Neural cell (in vitro differentiated cells): ENCODE results near the gene FCHO2. TPM values are rescaled to one million over a fixed set of nuclear protein-coding genes. Genes with fewer than 3 reads are reported as not detected.

Experiments
- H2AFZ ChIP-seq: fragments of 200-600, 300-800 bp; sonication (generic), shearing (Covaris generic); 2 replicates; pipeline ENCODE4 v1.6.0; 2014; ENCODE audit warnings: low read depth, mild to moderate bottlenecking, antibody characterized with exemption, low read length, moderate library complexity
- H3F3A ChIP-seq: fragments of 200-600 bp; shearing (Covaris generic); 2 replicates; pipeline ENCODE4 v1.6.1; 2016; ENCODE audit warnings: mild to moderate bottlenecking, moderate library complexity, mixed read lengths, antibody characterized with exemption, low read length; ENCODE audit not compliant: insufficient read depth, poor library complexity, severe bottlenecking
- H3K27ac ChIP-seq: fragments of 200-600, 300-800 bp; sonication (generic), shearing (Covaris generic); 2 replicates; pipeline ENCODE4 v1.5.1; 2014; ENCODE audit warnings: mild to moderate bottlenecking, low read length, moderate library complexity
- H3K27me3 ChIP-seq: fragments of 300-800, 200-600 bp; sonication (generic), shearing (Covaris generic); 2 replicates; pipeline ENCODE4 v1.6.0; 2014; ENCODE audit warnings: mild to moderate bottlenecking, low read depth, low read length, moderate library complexity; ENCODE audit not compliant: insufficient read depth
- H3K36me3 ChIP-seq: fragments of 300-800, 200-600 bp; sonication (generic), shearing (Covaris generic); 2 replicates; pipeline ENCODE4 v1.5.1; 2014; ENCODE audit warnings: mild to moderate bottlenecking, antibody characterized with exemption, low read length, moderate library complexity; ENCODE audit not compliant: insufficient read depth
- H3K4me2 ChIP-seq: fragments of 300-800, 200-600 bp; sonication (generic), shearing (Covaris generic); 2 replicates; pipeline ENCODE4 v1.6.0; 2014; ENCODE audit warnings: mild to moderate bottlenecking, low read length
- H3K4me3 ChIP-seq: fragments of 300-800, 200-600 bp; sonication (generic), shearing (Covaris generic); 2 replicates; pipeline ENCODE4 v1.5.1; 2014; ENCODE audit warnings: mild to moderate bottlenecking, low read length, moderate library complexity
- H3K79me2 ChIP-seq: fragments of 200-600 bp; shearing (Covaris generic); replicated peaks from 2 replicates; pipeline ENCODE4 v1.6.0; 2014; ENCODE audit warnings: mild to moderate bottlenecking, low read length, moderate library complexity; ENCODE audit not compliant: insufficient read depth
- H3K9ac ChIP-seq: fragments of 300-800, 200-600 bp; sonication (generic), shearing (Covaris generic); 2 replicates; pipeline ENCODE4 v1.6.1; 2016; ENCODE audit warnings: mild to moderate bottlenecking, low read length, mixed read lengths
- H3K9me2 ChIP-seq: fragments of 200-600 bp; shearing (Covaris generic); 2 replicates; pipeline ENCODE4 v1.6.1; 2016; ENCODE audit warnings: mild to moderate bottlenecking, low read length, mixed read lengths; ENCODE audit not compliant: insufficient read depth
- H3K9me3 ChIP-seq: fragments of 200-600, 300-800 bp; sonication (generic), shearing (Covaris generic); 2 replicates; pipeline ENCODE4 v1.6.1; 2016; ENCODE audit warnings: mild to moderate bottlenecking, mixed run types, low read length, moderate library complexity, mixed read lengths
- H4K20me1 ChIP-seq: fragments of 200-600 bp; shearing (Covaris generic); 2 replicates; pipeline ENCODE4 v1.6.1; 2016; ENCODE audit warnings: mild to moderate bottlenecking, mixed run types; ENCODE audit not compliant: insufficient read depth
- EP300 ChIP-seq: fragments of 450-650 bp; conservative IDR thresholded peaks from 2 replicates; pipeline ENCODE4 v1.6.1; 2014; ENCODE audit warnings: antibody characterized with exemption, mild to moderate bottlenecking, moderate library complexity; ENCODE audit not compliant: poor library complexity, severe bottlenecking
- EZH2 ChIP-seq: fragments of 200-600, 300-800 bp; shearing (Covaris generic), sonication (generic); IDR thresholded peaks from 2 replicates; pipeline ENCODE4 v1.6.1; 2014; ENCODE audit warnings: antibody characterized with exemption, low read length, borderline replicate concordance, mild to moderate bottlenecking; ENCODE audit not compliant: insufficient read depth, poor library complexity, severe bottlenecking
- MXI1 ChIP-seq: fragments of 450-650 bp; conservative IDR thresholded peaks from 2 replicates; pipeline ENCODE4 v1.6.1; 2014; ENCODE audit warnings: antibody characterized with exemption, mild to moderate bottlenecking; ENCODE audit not compliant: poor library complexity, severe bottlenecking
- POLR2AphosphoS5 ChIP-seq: IDR thresholded peaks from 2 replicates; pipeline ENCODE4 v1.6.1; 2012
- RAD21 ChIP-seq: fragments of 450-650 bp; conservative IDR thresholded peaks from 2 replicates; pipeline ENCODE4 v1.6.1; 2014; ENCODE audit warnings: antibody characterized with exemption, mild to moderate bottlenecking, moderate library complexity
- REST ChIP-seq: IDR thresholded peaks from 2 replicates; pipeline ENCODE4 v1.6.1; 2012; ENCODE audit warnings: borderline replicate concordance
- SMC3 ChIP-seq: fragments of 450-650 bp; conservative IDR thresholded peaks from 2 replicates; pipeline ENCODE4 v1.6.1; 2014; ENCODE audit warnings: antibody characterized with exemption, mild to moderate bottlenecking, moderate library complexity; ENCODE audit not compliant: poor library complexity
- TAF1 ChIP-seq: IDR thresholded peaks from 2 replicates; pipeline ENCODE4 v1.6.1; 2012; ENCODE audit warnings: low read depth
- polyA plus RNA-seq: library from polyadenylated mRNA; depleted of rRNA; stranded (reverse); fragments of >200 nt; gene quantifications from 2 replicates; pipeline ENCODE4 v1.2.3, GENCODE V29; 2014
- TF ChIP-seq, protein P1 (sequence below): fragments of 450-650 bp; IDR thresholded peaks from 2 replicates; pipeline ENCODE4 v1.5.1; 2014; ENCODE audit warnings: antibody characterized with exemption, mild to moderate bottlenecking, moderate library complexity; ENCODE audit not compliant: poor library complexity, severe bottlenecking

Gene FCHO2
- polyA plus RNA-seq, 1 donor from 2014 or later = 24.3 TPM

DNA sequence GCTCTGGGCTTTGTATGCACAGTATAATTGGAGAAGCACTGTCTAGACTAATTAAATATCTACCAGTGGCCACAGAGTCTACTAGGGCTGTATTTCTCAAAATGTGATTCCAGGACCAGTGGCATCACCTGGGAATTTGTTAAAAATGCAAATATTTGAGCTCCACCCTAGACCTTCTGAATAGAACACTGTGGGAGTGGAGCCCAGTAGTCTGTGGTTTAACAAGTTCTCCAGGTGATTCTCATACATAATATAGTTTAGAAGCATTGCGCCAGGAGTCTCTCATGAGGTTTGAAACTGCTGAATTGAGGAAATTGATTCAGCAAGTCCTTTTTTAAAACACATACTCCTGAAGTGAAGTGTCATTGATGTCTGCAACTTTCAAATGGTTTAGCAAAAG lies 74.7 kb downstream of the FCHO2 start:
- H3K9me2 ChIP-seq = no peaks in the 10 kb centered on the region
- no peaks in the 10 kb centered on the region for H4K20me1 ChIP-seq
- no peak overlapping the region for H3K4me3 ChIP-seq
- no peak overlapping the region for H3K27ac ChIP-seq
- no peak for TF ChIP-seq MXI1
- no peak for TF ChIP-seq RAD21
- no peak for TF ChIP-seq TAF1
- TF ChIP-seq REST = no peak
- TF ChIP-seq, protein P1, sequence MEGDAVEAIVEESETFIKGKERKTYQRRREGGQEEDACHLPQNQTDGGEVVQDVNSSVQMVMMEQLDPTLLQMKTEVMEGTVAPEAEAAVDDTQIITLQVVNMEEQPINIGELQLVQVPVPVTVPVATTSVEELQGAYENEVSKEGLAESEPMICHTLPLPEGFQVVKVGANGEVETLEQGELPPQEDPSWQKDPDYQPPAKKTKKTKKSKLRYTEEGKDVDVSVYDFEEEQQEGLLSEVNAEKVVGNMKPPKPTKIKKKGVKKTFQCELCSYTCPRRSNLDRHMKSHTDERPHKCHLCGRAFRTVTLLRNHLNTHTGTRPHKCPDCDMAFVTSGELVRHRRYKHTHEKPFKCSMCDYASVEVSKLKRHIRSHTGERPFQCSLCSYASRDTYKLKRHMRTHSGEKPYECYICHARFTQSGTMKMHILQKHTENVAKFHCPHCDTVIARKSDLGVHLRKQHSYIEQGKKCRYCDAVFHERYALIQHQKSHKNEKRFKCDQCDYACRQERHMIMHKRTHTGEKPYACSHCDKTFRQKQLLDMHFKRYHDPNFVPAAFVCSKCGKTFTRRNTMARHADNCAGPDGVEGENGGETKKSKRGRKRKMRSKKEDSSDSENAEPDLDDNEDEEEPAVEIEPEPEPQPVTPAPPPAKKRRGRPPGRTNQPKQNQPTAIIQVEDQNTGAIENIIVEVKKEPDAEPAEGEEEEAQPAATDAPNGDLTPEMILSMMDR = no peak
- no peak for TF ChIP-seq SMC3
- TF ChIP-seq POLR2AphosphoS5 = no peak
- no peak for TF ChIP-seq EP300
- no peak for TF ChIP-seq EZH2
- H3K79me2 ChIP-seq = no peaks in the 10 kb centered on the region
- no peak overlapping the region for H2AFZ ChIP-seq
- no peaks in the 10 kb centered on the region for H3K36me3 ChIP-seq
- no peak overlapping the region for H3K4me2 ChIP-seq
- no peaks in the 10 kb centered on the region for H3F3A ChIP-seq
- H3K9ac ChIP-seq = no peak overlapping the region
- H3K27me3 ChIP-seq = no peaks in the 10 kb centered on the region
- no peaks in the 10 kb centered on the region for H3K9me3 ChIP-seq

DNA sequence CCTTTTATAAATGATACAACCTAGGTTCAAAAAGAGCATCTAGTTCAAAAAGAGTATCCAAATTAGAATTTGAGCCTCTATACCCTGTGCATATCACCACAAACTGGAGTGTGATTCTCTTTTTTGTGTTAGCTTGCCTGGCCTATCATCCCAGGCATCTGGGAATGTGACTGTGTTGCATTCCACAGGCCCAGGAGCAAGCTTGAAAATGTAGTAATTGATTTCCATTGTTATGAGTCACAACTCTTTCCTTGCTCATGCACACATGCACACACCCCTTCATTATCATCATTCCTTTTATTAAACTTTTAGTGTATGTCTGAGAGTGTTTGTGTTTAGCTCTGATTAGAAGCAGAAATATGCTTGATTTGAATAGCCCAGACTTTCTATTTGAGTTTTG lies 75.2 kb downstream of the FCHO2 start:
- H3K9me3 ChIP-seq = no peaks in the 10 kb centered on the region
- H3K4me2 ChIP-seq = no peak overlapping the region
- no peaks in the 10 kb centered on the region for H3K9me2 ChIP-seq
- no peak for TF ChIP-seq EP300
- no peak for TF ChIP-seq MXI1
- TF ChIP-seq EZH2 = no peak
- TF ChIP-seq TAF1 = no peak
- no peak for TF ChIP-seq SMC3
- no peak overlapping the region for H3K9ac ChIP-seq
- H2AFZ ChIP-seq = no peak overlapping the region
- H3K79me2 ChIP-seq = no peaks in the 10 kb centered on the region
- H4K20me1 ChIP-seq = no peaks in the 10 kb centered on the region
- no peaks in the 10 kb centered on the region for H3K36me3 ChIP-seq
- H3F3A ChIP-seq = no peaks in the 10 kb centered on the region
- H3K27ac ChIP-seq = no peak overlapping the region
- no peaks in the 10 kb centered on the region for H3K27me3 ChIP-seq
- no peak overlapping the region for H3K4me3 ChIP-seq
